Measurements from ENCODE around the gene SNUPN.

Gene SNUPN

GRCh38 chr15:75625542-75626347 is at the start of gene SNUPN:
Gene SNUPN, minus strand, starts transcription at chr15:75625725. Its CDS starts 4,674 bp downstream, at chr15:75621051.
- DNase-seq, result peak; percentile 56

- DNase-seq, result no peak
Observed at GRCh38 chr15:75674366-75674765, 48.8 kb upstream of the SNUPN start.

- no peak for DNase-seq
Observed at GRCh38 chr15:75673426-75674235, 48.1 kb upstream of the SNUPN start.

GRCh38 chr15:75672646-75673425 is 47.3 kb upstream of the SNUPN start:
- no peak for DNase-seq

- DNase-seq, result no peak
Observed at GRCh38 chr15:75671730-75672602, 46.4 kb upstream of the SNUPN start.

- DNase-seq, result no peak
Observed at GRCh38 chr15:75669879-75670212, 44.3 kb upstream of the SNUPN start.

- DNase-seq, result no peak
Observed at GRCh38 chr15:75669191-75669878, 43.8 kb upstream of the SNUPN start.

GRCh38 chr15:75666823-75667501 is 41.4 kb upstream of the SNUPN start:
- no peak for DNase-seq

- no peak for DNase-seq
Observed at GRCh38 chr15:75663931-75664421, 38.5 kb upstream of the SNUPN start.

GRCh38 chr15:75662823-75663519 is 37.4 kb upstream of the SNUPN start:
- no peak for DNase-seq

GRCh38 chr15:75661756-75662140 is 36.2 kb upstream of the SNUPN start:
- DNase-seq, result no peak

GRCh38 chr15:75661100-75661755 is 35.7 kb upstream of the SNUPN start:
- no peak for DNase-seq

- DNase-seq, result no peak
Observed at GRCh38 chr15:75659928-75660645, 34.6 kb upstream of the SNUPN start.

- no peak for DNase-seq
Observed at GRCh38 chr15:75659141-75659771, 33.7 kb upstream of the SNUPN start.

- DNase-seq, result no peak
Observed at GRCh38 chr15:75656813-75657212, 31.3 kb upstream of the SNUPN start.

- no peak for DNase-seq
Observed at GRCh38 chr15:75656331-75656730, 30.8 kb upstream of the SNUPN start.

GRCh38 chr15:75655931-75656330 is 30.4 kb upstream of the SNUPN start:
- DNase-seq, result no peak

GRCh38 chr15:75654201-75654907 is 28.8 kb upstream of the SNUPN start:
- DNase-seq, result no peak

Measured in NCI-H2081 treated with DMSO at 0.1 percent for 48 hours (cell line).